NB4 (cell line): ENCODE measurements around the gene KCNQ1.

Source experiments
- CTCF ChIP-seq: IDR thresholded peaks from one replicate; pipeline ENCODE4 v1.5.1; 2012; ENCODE audit warnings: low read depth, low read length
- MAX ChIP-seq: IDR thresholded peaks from 2 replicates; pipeline ENCODE4 v1.6.1; 2011; ENCODE audit warnings: low read depth, low read length
- MYC ChIP-seq: IDR thresholded peaks from 2 replicates; pipeline ENCODE4 v1.6.1; 2011; ENCODE audit warnings: low read depth, low read length
- POLR2A ChIP-seq: IDR thresholded peaks from 2 replicates; pipeline ENCODE4 v1.6.1; 2011; ENCODE audit warnings: mild to moderate bottlenecking; ENCODE audit not compliant: insufficient read length; ENCODE audit errors: extremely low read depth

- TF ChIP-seq CTCF (no peak), POLR2A (no peak), MYC (no peak), MAX (no peak)
These were observed 30.2 kb upstream of the KCNQ1 start for GRCh38 chr11:2414616-2415015.
